Measurements from ENCODE around the gene CCL11.
"Not testable (repeated sequence)": the region's sequence is repeated elsewhere in the genome, so short reads cannot be mapped to it uniquely, and the experiment has no call there.

The CCL11 gene

GRCh38 chr17:34312080-34312479 lies 26.5 kb downstream of the CCL11 start:
- peak; percentile 94 for DNase-seq (ENCODE audit: low read depth)
- no peak overlapping the region for H3K4me3 ChIP-seq (ENCODE audit: control insufficient read depth, low read depth, low read length)
- TF ChIP-seq, protein P1, sequence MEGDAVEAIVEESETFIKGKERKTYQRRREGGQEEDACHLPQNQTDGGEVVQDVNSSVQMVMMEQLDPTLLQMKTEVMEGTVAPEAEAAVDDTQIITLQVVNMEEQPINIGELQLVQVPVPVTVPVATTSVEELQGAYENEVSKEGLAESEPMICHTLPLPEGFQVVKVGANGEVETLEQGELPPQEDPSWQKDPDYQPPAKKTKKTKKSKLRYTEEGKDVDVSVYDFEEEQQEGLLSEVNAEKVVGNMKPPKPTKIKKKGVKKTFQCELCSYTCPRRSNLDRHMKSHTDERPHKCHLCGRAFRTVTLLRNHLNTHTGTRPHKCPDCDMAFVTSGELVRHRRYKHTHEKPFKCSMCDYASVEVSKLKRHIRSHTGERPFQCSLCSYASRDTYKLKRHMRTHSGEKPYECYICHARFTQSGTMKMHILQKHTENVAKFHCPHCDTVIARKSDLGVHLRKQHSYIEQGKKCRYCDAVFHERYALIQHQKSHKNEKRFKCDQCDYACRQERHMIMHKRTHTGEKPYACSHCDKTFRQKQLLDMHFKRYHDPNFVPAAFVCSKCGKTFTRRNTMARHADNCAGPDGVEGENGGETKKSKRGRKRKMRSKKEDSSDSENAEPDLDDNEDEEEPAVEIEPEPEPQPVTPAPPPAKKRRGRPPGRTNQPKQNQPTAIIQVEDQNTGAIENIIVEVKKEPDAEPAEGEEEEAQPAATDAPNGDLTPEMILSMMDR (conservative IDR thresholded peaks at IDR 0.05; ENCODE audit: control insufficient read depth, insufficient read depth, low read depth, low read length), result no peak

DNA sequence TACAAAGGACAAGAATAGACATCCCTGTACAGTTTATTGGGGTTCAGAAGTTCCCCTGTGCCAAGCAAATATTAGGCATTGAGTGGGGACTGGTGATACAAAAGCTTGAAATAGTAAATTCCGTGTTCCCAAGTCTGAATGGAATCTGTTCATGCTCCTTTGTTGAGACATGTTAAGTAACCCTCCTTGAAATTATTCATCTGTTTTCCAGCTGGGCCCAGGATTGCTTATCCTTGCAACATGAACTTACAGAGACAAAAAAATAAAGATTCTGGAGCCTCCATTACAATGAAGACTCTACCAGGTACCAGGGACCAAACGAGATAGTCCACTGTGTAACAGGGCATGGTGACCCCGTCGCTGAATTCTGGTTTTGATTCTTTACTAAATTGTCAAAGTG lies 27.6 kb downstream of the CCL11 start:
- TF ChIP-seq, protein P1 (conservative IDR thresholded peaks at IDR 0.05; ENCODE audit: control insufficient read depth, insufficient read depth, low read depth, low read length), result no peak
- H3K4me3 ChIP-seq (ENCODE audit: control insufficient read depth, low read depth, low read length), result no peak overlapping the region
- peak; percentile 67 for DNase-seq (ENCODE audit: low read depth)

GRCh38 chr17:34314279-34314678 lies 28.7 kb downstream of the CCL11 start:
- peak; percentile 88 for DNase-seq (ENCODE audit: low read depth)
- TF ChIP-seq, protein P1 (conservative IDR thresholded peaks at IDR 0.05; ENCODE audit: control insufficient read depth, insufficient read depth, low read depth, low read length), result no peak
- no peak overlapping the region for H3K4me3 ChIP-seq (ENCODE audit: control insufficient read depth, low read depth, low read length)

DNA sequence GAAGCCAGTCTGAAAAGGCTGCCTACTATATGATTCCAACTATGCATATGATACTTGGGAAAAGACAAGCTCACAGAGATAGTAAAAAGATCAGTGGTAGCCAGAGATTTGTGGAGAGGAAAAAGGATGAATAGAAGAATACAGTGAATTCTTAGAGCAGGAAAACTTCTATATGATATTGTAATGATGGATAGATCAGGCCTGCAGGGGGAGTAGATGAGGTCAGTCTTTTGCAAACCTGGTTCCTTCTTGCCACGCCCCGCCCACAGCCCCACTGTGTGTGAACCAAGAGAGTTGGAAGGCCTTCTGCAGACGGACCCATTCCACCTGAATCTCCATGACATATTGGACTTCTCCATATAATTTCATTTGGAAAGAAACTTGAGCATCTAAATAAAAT lies 32.9 kb downstream of the CCL11 start:
- H3K4me3 ChIP-seq (ENCODE audit: control insufficient read depth, low read depth, low read length), result no peak overlapping the region
- TF ChIP-seq, protein P1 (conservative IDR thresholded peaks at IDR 0.05; ENCODE audit: control insufficient read depth, insufficient read depth, low read depth, low read length), result peak; percentile 12
- DNase-seq (ENCODE audit: low read depth), result no peak

GRCh38 chr17:34319039-34319483 lies 33.5 kb downstream of the CCL11 start, which contains the start of gene CCL8:
TSS of gene CCL8 (plus strand) at chr17:34319435. CDS start at chr17:34319502, 67 bp downstream.
- TF ChIP-seq, protein P1 (conservative IDR thresholded peaks at IDR 0.05; ENCODE audit: control insufficient read depth, insufficient read depth, low read depth, low read length), result no peak
- DNase-seq (ENCODE audit: low read depth), result peak; percentile 43

GRCh38 chr17:34321964-34322363 lies 36.4 kb downstream of the CCL11 start:
- DNase-seq (ENCODE audit: low read depth), result no peak
- no peak overlapping the region for H3K4me3 ChIP-seq (ENCODE audit: control insufficient read depth, low read depth, low read length)
- TF ChIP-seq, protein P1 (conservative IDR thresholded peaks at IDR 0.05; ENCODE audit: control insufficient read depth, insufficient read depth, low read depth, low read length), result no peak

More at GRCh38 chr17:34319039-34319483, 33.5 kb downstream of the CCL11 start, which contains the start of gene CCL8:
- no peak within 1 kb of the TSS for H3K4me3 ChIP-seq (ENCODE audit: control insufficient read depth, low read depth, low read length)

- peak; percentile 86 for DNase-seq (ENCODE audit: low read depth)
- H3K4me3 ChIP-seq (ENCODE audit: control insufficient read depth, low read depth, low read length), result not testable (repeated sequence)
Measured at GRCh38 chr17:34327580-34327979, 42.0 kb downstream of the CCL11 start.
